CD1c-positive myeloid dendritic cell (primary cell): ENCODE measurements around the gene ROBO1.

Source experiments
- DNase-seq: peaks from one replicate; pipeline ENCODE4 v3.0.0-alpha.2; 2016; ENCODE audit errors: extremely low spot score

Gene ROBO1

GRCh38 chr3:79670178-79670577 lies 97.6 kb downstream of the ROBO1 start:
- no peak for DNase-seq

GRCh38 chr3:79664455-79664854 lies 103.3 kb downstream of the ROBO1 start:
- no peak for DNase-seq

GRCh38 chr3:79661896-79662295 lies 105.9 kb downstream of the ROBO1 start:
- no peak for DNase-seq

DNA sequence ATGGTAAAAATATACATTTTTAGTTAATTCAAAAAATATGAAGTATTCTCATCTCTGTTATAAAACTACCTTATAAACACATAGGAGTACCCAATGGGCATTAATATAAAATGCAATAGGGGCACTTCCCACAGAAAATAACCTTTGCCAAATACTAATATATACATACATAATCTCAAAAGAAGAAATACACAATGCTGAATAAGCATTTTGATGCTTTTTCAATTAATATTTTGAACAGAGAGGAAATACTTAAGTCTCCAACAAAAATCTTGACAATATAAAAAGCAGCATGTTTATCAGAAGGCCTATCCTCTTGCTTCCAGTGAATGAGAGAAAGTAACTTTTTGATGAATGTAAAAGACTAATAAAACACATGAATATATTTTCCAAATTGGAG lies 110.7 kb downstream of the ROBO1 start:
- no peak for DNase-seq

DNA sequence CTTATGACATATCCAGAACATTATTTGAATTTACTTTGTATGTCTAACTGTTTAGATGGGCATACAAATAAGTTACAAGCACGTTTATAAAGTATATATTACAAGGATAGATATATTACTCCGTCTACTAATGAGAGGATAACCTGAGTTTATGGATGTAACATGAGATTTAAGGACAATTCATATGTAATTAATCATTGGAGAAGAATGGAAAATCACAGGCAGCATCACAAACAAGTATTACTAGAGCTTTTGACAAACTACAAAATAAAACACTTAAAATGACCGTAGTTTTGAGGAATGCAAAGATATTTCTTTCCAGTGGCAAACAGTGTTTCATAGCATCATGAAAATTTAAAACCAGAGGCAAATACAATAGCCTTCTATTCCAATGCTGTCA lies 113.8 kb downstream of the ROBO1 start:
- DNase-seq = no peak

GRCh38 chr3:79653266-79653830 lies 114.5 kb downstream of the ROBO1 start:
- no peak for DNase-seq

DNA sequence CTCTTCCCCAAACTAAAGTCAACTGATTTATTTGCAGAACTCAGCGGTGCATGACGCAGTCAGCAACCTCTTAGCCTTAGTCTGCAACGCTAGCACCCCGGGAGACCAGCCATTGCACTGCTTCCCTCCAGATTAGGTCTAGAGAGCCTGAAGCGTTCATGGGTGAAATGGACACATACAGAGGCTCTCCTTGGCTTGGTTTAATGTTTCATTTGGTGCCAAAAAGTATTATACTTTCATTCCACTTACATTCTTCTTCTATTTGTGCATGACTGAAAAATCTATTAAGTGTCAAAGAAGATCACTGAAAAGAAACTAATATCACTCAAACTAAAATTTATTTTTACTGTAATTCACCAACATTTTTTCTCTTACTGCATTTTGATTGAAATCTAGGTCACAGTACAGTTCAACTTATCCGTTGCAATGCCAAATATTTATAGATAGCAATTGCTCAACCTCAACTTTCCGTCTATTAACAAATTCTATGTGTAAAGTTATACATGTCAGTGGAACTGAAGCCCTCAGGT lies 116.2 kb downstream of the ROBO1 start:
- no peak for DNase-seq

- no peak for DNase-seq
Observed at GRCh38 chr3:79639855-79640254, 127.9 kb downstream of the ROBO1 start.

GRCh38 chr3:79636372-79636771 lies 131.4 kb downstream of the ROBO1 start:
- no peak for DNase-seq

DNA sequence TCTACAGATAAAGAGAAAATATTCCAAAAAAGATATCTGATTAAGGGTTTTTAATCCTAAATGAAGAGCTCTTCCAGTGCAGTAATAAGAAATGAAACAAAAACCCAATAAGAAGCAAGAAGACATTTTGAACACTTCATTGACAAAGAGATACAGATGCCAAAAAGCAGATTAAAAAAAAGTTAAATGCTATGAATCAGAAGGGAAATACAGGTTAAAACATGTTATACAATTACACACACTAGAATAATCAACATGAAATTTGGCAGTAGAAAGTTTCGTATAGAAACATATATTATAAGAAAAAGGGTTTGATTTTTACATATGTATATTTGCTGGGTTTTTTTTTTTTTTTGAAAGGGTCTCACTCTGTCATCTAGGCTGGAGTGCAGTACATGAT lies 135.0 kb downstream of the ROBO1 start:
- DNase-seq = no peak

DNA sequence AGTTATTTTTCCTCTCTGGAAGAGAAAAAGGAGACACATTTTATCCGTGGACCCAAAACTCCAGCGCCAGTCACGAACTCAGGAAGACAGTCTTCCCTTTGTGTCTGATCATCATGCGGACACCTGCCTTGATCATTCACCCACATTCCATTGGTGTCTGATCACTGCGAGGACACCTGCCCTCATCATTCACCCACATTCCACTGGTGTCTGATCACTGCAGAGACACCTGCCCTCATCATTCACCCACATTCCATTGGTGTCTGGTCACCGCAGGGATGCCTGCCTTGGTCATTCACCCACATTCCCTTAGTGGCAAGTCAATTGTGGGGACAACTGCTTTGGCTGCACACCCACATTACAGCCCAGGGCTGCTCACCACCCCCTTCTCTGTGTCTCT lies 148.9 kb downstream of the ROBO1 start:
- no peak for DNase-seq

GRCh38 chr3:79606414-79606813 lies 161.4 kb downstream of the ROBO1 start:
- DNase-seq = no peak

- no peak for DNase-seq
Observed at GRCh38 chr3:79604681-79605080, 163.1 kb downstream of the ROBO1 start.

DNA sequence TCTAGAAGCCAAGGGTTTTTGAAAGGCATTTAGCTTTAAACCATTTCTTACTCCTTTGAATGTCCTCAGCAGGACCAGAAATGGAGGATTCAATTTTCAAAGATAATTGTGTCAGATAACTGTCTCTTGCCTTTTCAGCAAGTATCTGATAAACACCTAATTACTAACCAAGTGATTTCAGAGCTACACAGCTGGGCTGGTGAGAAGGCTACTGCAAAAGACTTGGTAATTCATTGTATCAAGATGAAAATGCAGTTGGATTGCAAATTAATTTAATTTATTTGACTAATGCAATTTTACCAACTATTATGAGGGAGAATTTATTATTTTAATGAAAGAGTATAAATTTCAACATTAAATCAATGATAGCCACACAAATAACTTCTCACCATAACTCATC lies 165.4 kb downstream of the ROBO1 start:
- no peak for DNase-seq

DNA sequence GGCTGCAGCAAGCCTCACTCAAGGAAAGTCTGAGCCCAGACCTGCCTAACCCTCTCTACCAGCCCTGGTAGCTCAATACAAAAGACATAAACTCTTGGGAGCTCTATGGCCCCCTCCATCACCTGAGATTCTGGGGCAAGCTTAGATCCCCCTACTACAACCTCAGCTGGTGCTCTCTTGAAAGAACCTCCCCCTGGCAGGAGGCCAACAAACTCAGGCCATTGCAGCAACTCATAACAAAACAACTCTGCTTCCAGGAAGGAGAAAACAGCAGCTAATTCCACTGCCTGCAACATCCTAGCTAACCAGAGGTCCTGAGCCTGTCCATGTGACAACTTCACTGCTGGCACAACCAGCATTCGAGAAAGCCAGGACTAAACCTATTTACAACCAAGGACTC lies 169.2 kb downstream of the ROBO1 start:
- no peak for DNase-seq

GRCh38 chr3:79597709-79598108 lies 170.1 kb downstream of the ROBO1 start:
- no peak for DNase-seq

GRCh38 chr3:79587150-79587549 lies 180.6 kb downstream of the ROBO1 start:
- DNase-seq = no peak

- no peak for DNase-seq
Observed at GRCh38 chr3:79586232-79586631, 181.6 kb downstream of the ROBO1 start.

- DNase-seq = no peak
Observed at GRCh38 chr3:79572930-79573329, 194.9 kb downstream of the ROBO1 start.

GRCh38 chr3:79568938-79569337 lies 198.9 kb downstream of the ROBO1 start:
- no peak for DNase-seq

GRCh38 chr3:79564192-79564591 lies 203.6 kb downstream of the ROBO1 start:
- DNase-seq = no peak

- DNase-seq = no peak
Observed at GRCh38 chr3:79560698-79561097, 207.1 kb downstream of the ROBO1 start.

DNA sequence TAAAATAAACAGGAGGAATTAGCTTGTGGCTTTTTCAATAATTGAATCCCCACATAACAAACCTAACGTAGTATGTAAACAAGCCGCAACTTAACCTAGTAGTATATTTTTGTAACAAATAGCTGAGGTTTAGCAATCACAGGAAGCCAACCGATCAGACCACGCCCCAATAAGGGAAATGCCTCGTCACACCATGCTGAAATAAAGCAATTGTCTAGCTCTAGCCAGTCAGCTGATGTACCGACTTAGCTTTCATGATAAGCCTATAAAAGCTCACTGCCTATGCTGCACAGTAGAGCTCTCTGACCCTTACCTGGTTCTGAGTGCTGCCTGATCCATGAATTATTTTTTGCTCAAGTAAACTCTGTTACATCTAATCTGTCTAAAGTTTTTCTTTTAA lies 208.9 kb downstream of the ROBO1 start:
- DNase-seq = no peak

- no peak for DNase-seq
Observed at GRCh38 chr3:79555655-79556054, 212.1 kb downstream of the ROBO1 start.
